Renal cortex interstitium (tissue), 11 donors: ENCODE results near the gene GABBR2. TPM values are rescaled to one million over a fixed set of nuclear protein-coding genes. Genes with fewer than 3 reads are reported as not detected.
A peak's percentile ranks its signal among the peaks of the same experiment; 100 is the strongest.
"Not testable (repeated sequence)": the region's sequence is repeated elsewhere in the genome, so short reads cannot be mapped to it uniquely, and the experiment has no call there.

Experiments
- DNase-seq, 11 donors: peaks; one replicate each; pipeline ENCODE4 v3.0.0-alpha.2; 2013; ENCODE audit warnings: low read depth in 9 of 11, low spot score in 4 of 11; ENCODE audit errors: extremely low read depth in 1 of 11
- polyA plus RNA-seq, 3 donors: library from polyadenylated mRNA; unstranded; fragments of 120-200 nt; gene quantifications; one replicate each; pipeline ENCODE4 v1.2.1, GENCODE V29; 2013; ENCODE audit not compliant: insufficient read length in 3 of 3

Gene GABBR2
- polyA plus RNA-seq, 3 donors, result 4.5 to 5.2 (median 5.0) TPM

- DNase-seq, result not testable (repeated sequence)
These were observed 200.4 kb downstream of the GABBR2 start for GRCh38 chr9:98508217-98508919.

- DNase-seq, result no peak
These were observed 202.2 kb downstream of the GABBR2 start for GRCh38 chr9:98506422-98507054.

GRCh38 chr9:98504298-98505282 lies 204.1 kb downstream of the GABBR2 start:
- DNase-seq, result no peak

DNA sequence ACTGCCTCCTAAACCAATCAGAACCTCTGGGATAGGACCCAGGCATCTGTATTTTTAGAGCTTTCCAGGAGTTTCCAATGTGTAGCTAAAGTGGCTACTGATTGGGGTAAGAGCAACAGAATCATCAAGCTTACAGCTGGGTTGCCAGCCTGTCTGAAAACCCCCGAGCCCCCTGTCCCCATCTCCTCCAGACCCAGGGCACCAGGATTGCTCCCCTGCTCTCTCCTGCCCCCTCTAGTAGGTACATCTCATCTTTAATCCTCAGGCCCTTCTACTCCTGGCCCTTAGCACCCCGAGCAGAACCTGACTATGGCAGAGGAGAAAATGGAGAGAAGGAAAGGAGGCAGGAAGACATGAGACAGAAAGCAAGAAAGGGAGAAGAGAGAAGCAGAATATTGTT lies 204.9 kb downstream of the GABBR2 start:
- DNase-seq, result no peak

- peak in 4 of 11 donors; percentile 5 to 29 (median 13) for DNase-seq
These were observed 205.8 kb downstream of the GABBR2 start for GRCh38 chr9:98502976-98503325.

GRCh38 chr9:98502311-98502975 lies 206.3 kb downstream of the GABBR2 start:
- DNase-seq, result no peak

GRCh38 chr9:98501819-98502218 lies 206.9 kb downstream of the GABBR2 start:
- DNase-seq, result no peak

DNA sequence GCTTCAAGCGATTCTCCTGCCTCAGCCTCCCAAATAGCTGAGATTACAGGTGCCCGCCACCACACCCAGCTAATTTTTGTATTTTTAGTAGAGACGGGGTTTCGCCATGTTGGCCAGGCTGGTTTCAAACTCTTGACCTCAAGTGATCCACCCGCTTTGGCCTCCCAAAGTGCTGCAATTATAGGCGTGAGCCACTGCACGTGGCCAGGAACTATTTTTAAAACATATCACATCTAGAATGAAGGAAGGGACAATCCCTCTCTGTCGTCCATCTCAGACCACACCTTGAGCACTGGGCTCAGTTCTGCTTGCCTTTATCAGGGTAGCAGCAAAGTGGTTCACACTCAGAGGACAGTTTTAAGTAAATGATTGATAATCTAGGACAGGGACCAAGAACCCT lies 207.5 kb downstream of the GABBR2 start:
- DNase-seq, result not testable (repeated sequence)

GRCh38 chr9:98500337-98500919 lies 208.3 kb downstream of the GABBR2 start:
- DNase-seq, result no peak

- DNase-seq, result no peak
These were observed 213.2 kb downstream of the GABBR2 start for GRCh38 chr9:98495530-98495929.

- no peak for DNase-seq
These were observed 213.9 kb downstream of the GABBR2 start for GRCh38 chr9:98494852-98495251.

- no peak for DNase-seq
These were observed 216.9 kb downstream of the GABBR2 start for GRCh38 chr9:98491828-98492227.

DNA sequence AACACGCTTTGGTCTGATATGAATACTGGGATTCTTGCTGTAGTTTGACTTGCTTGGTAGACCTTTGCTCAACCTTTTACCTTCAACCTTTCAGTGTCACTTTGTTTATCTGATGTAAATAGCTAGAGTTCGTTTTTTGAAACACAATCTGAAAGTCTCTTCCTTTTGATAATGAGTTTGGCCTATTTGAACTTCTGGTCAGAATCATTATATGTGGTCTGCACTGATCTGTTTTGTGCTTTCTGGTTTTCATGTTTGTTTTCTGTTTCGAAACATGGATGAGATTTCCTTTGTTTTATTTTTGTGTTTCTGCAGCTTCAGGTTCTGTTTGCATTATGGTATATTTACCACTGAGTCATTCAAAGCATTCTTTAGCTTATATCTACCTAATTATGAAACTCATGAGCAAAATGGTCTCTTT lies 217.5 kb downstream of the GABBR2 start:
- DNase-seq, result no peak

- no peak for DNase-seq
These were observed 220.0 kb downstream of the GABBR2 start for GRCh38 chr9:98488571-98489312.

DNA sequence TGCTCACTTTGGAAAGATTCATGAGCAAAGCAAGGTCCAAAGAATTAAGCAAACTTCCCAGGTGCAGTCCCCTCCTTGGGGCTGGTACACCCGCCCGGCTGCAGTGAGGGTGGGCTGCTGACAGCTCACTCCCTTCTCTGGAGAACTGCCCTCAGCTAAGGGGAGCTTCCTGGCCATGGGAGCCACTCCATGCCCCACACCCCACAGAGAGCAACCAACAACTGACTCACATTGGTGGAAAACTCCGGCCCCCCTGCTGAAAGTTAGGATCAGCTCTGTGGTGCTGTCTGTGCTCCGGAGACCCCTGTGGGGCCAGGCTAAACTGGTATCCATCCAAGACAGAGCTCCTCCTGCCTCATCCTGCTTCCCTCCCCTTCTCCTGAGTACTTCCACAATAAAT lies 223.0 kb downstream of the GABBR2 start:
- DNase-seq, result no peak

GRCh38 chr9:98484162-98484561 lies 224.6 kb downstream of the GABBR2 start:
- no peak for DNase-seq

GRCh38 chr9:98482226-98482625 lies 226.5 kb downstream of the GABBR2 start:
- no peak for DNase-seq

DNA sequence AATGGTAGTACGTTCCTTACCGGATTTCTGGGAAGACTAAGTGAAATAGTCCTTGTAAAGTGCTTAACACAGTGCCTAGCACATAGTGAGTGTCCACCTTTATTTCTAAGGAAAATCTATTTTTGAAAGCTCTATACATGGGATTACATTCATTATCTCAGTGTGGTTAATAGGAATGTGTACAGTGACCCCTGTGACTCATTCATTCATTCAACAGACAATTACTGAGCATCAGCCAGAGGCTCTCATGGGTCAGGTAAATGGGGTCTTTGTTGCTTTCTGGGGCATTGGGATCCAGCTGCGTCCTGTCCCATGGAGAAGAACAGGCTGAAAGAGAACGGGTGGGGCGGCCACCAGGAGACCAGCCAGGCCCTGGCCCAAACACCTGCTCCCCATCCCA lies 227.1 kb downstream of the GABBR2 start:
- DNase-seq, result no peak
